GM19395 (cell line): Measurements from ENCODE around the gene TMEM175.

Experiments used
- ATAC-seq: cut with Tn5 transposase; IDR thresholded peaks from one replicate; pipeline ENCODE4 v1.9.1; 2021; ENCODE audit warnings: mild to moderate bottlenecking, moderate library complexity; ENCODE audit not compliant: unreplicated experiment

The TMEM175 gene

DNA sequence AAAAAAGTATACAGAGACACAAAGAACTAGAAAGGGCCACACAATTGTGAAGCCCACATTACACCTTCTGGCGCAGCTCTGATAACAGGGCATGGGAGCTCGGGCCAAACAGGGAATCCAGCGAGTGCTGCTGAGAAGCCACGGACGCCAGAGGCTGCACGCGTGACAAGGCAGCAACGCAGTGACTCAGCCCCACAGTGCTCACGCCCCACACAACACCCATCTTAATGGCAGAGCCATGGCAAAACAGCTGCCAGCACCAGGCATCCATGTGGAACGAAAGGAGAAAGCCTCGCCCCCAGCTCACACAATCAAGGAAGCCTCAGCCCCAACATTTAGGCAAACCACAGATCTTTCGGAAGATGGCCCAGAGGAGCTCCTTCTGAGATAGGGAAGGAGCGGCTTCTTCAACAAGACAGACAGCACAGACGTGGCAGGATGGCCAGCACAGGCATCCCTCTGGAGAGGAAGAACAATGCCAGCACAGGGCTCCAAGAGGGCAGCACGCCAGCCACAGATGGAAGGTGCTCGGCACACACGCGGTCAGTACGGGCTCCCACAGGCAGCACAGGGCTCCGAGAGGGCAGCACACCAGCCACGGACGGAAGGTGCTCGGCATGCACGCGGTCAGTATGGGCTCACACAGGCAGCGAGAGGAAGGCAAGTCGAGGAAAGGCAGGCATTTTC, 33.2 kb upstream of the TMEM175 start:
- ATAC-seq = no peak

DNA sequence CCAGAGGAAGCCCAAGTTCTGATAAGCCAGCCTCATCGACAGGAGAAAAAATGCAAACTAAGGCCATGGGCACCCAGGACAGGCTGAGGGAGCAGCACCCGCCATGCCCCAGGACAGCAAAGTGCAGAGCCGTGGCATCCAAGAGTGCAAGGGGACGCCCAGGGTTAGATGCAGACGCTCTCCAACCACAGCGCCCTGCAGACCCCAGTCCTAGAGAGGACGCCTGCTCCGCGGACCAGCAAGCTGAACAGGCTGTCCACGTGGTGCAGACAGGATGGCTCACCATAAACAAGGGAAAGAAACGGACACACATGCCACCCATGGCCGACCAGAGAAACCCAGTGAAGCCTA, 32.7 kb upstream of the TMEM175 start:
- ATAC-seq = no peak

DNA sequence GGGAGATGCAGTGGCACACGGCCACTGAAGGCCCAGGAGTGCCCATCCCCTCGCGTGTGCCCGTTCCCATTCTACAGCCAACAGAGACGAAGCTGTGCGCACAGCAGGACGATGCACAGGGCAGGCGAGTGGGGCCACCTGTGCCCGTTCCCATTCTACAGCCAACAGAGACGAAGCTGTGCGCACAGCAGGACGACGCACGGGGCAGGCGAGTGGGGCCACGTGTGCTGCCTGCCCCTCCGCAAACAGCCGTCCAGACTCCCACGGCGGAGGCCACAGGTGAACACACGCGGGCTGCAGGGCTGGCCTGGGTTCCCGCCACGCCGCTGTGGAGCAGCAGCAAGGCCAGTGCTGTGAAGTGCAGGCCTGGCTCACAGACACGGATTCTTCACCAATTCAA, 32.2 kb upstream of the TMEM175 start:
- ATAC-seq = no peak

DNA sequence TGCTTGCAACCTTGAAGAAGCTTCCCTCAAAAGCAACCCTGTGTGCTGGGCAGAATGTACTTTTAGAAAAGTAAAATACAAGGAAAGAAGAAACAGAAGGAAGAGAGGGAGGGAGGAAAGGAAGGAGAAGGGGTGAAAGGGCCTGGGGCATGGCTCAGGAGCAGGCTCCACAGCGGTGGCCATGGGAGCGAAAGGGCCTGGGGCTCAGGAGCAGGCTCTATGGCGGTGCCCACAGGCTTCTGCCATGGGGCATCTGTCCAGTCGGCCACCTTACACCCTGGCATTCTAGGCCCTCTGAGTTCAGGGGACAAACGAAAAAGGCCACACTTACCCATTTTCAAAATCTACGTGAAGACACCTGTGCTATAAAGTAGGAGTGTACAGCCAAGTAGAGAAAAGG, 31.5 kb upstream of the TMEM175 start:
- ATAC-seq = no peak

DNA sequence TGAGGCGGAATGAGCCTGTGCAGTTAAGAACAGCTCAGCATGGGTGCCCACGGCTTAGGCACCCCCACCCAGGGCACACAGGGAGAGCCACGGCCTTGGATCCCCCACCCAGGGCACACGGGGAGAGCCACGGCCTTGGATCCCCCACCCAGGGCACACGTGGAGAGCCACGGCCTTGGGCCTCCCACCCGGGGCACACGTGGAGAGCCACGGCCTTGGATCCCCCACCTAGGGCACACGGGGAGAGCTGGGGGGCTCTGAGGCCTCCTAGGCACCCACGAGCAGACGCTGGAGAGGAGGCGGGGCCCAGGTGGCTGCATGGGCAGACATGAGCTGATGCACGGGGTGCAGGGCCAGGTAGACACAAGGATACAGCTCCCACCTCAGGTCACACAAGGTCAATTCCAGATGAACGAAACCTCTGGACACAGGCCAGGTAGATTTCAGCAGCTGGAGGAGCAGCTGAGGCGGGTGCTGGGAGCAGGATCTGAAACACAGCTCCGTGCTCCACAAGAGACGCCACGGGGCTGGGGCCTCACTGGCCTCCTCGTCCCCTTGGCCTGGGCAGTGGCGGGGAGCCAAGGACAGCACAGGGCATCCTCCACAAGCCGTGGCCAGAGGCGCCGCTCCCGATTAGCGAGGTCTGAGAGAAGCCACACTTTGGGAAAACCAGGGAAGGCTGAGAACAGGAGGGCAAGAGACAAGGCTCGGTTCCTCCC, 30.9 kb upstream of the TMEM175 start:
- no peak for ATAC-seq

DNA sequence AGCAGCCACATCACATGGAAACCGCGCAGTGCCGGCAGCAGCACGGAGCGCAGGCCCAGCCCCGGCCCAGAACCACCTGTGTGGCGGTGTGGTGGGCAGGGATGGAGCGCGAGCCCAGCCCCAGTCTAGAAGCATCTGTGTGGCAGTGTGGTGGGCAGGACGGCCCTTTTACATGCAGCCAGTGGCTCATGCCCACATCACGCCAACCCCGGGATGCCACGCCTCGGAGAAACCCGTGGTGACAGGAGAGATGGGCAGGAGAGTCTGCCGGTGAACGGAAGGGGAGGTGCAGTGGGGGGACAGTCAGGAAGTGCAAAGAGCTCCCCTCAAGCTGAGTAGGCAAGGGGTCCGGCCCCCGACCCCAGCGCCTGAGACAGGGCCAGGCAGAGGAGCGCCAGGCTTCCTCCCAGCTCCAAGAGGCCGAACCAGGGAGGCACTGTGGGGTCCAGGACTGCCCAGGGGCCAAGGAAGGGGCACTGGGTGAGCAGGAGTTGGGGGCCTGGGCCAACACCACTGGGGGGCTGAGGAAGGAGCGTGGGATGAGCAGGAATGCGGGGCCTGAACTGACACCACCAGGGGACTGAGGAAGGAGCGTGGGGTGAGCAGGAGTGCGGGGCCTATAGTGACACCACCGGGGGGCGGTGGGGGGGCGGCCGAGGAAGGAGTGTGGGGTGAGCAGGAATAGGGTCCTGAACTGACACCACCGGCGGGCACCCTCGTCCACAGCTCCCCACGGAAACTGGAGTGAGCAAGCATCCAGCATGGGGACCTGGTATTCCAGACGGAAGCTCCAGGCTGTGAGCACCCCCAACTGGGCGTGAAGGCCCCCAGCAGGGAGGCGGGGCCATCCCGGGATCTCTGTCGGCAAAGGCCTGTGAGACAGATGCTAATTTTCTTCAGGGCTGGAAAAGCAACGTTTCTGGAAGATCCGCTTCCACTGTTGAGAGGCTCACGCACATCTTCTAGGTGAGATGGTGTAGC, 28.9 kb upstream of the TMEM175 start:
- ATAC-seq = no peak

DNA sequence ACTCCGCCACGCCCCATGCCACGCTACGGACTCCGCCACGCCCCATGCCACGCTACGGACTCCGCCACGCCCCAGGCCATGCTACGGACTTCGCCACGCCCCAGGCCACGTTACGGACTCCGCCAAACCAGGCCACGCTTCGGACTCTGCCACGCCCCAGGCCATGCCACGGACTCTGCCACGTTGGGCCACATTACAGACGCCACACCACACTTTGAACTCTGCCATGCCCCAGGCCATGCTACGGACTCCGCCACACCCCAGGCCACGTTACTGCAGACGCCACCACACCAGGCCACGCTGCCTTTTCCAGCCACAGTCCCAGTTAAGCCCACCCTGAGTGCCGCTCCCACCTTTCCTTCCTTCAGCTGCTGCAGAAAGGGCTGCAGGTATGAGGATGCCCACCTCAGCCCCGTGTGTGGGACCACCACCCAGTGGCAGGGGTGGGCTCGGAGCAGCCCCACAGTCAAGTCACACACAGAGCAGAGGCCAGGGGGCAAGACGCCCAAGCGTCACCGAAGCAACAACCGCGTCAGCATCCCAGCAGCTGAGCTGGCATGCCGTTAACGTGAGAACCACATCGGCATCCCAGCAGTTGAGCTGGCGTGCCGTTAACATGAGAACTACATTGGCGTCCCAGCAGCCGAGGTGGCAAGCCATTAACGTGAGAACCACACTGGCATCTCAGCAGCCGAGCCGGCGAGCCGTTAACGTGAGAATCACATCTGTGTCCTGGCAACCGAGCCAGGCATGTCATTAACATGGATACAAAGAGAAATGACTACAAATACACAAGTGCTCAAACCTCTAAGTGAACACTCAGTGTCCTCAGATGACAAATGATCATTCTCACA, 26.5 kb upstream of the TMEM175 start:
- ATAC-seq = no peak

- ATAC-seq = no peak
Observed at GRCh38 chr4:906339-907102, 25.7 kb upstream of the TMEM175 start.

DNA sequence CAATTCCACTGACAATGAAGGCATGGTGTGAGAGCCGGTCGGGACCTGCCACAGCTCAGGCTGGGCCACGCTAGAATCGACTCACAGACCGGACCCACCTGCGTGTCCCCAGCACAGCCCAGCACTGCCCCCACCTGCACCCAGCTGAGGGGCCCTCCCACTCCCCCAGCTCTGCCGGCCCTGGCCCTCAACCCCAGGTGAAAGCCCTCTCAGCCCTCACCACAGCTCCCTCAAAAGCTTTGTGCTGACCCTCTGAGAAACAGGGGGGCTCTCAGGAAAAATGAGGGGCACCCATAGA, 25.2 kb upstream of the TMEM175 start:
- no peak for ATAC-seq

DNA sequence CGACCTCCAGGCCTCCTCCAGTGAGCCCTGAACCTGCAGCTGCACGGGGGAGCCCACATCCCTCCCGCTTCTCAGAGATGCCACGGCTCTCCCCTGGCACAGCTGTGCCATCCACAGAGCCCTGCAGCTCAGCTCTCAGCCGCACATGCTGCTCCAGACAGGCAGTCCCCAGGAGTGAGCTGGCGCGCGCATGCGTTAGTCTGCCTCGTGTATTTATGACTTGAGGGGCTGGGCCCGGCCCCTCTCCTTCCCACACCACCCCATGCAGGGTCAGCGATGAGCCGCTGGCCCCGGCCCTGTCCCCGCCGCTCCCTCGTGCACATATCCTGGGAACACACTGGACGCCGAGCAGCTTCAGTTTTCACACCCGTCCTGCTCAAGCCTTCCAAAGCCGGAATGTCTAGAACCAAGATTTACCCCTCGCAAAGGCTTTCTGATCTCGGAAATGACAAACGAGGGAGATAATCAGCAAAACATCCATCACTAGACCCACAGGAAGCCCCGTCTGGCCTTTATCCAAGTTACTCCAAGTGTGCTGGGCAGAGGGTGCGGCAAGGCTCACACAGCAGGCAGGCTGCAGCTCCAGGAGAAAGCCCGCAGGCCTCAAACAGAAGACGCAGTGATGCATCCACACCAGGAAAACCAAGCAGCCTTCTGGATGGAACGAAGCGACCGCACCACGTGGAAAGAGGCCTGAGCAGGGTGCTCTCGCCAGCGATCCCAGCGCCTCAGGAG, 24.4 kb upstream of the TMEM175 start:
- no peak for ATAC-seq

- no peak for ATAC-seq
Observed at GRCh38 chr4:909131-909571, 23.1 kb upstream of the TMEM175 start.

DNA sequence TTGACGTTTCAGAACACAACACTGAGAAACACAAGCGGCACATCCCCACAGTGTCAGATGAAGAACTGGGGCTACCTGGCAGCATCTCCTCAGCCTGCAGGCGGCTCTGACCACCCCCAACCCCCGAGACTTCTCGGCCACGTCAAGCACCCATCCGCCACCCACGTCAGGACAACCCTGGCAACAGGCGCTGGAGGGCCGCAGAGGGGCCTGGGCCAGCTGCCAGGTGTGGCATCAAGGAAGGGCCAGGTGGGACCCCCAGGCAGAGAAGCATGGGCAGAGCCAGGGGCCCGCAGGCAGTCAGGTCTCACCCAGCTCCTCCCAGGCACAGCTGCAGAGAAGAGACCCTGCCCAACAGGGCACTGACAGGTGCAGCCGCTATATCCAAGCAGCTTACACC, 22.4 kb upstream of the TMEM175 start:
- ATAC-seq = no peak

GRCh38 chr4:910366-911091, 21.7 kb upstream of the TMEM175 start:
- ATAC-seq = no peak

DNA sequence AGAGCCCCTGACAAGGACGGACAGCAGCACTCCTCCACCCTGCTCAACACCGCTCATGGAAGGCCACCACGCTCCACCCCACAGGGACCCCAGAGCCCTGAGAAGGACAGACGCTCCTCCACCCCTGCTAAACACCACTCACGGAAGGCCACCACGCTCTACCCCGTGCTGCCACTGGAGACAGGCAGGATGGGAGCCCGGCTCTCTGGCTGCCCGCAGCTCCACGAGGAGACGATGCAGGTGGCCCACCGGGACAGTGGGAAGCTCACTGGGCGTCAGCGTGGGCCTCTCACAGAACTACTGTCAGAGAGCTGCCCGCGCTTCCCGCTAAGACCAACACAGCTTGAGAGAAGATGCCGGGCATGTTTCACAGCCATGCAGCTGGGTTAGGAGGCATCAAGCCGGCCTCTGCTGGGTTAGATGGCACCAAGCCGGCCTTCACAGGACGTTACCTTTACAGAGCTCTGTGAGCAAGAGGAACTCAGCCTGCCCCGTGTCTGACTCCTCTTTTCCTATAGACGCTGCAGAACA, 21.0 kb upstream of the TMEM175 start:
- ATAC-seq = no peak

- no peak for ATAC-seq
Observed at GRCh38 chr4:911871-912490, 20.3 kb upstream of the TMEM175 start.

DNA sequence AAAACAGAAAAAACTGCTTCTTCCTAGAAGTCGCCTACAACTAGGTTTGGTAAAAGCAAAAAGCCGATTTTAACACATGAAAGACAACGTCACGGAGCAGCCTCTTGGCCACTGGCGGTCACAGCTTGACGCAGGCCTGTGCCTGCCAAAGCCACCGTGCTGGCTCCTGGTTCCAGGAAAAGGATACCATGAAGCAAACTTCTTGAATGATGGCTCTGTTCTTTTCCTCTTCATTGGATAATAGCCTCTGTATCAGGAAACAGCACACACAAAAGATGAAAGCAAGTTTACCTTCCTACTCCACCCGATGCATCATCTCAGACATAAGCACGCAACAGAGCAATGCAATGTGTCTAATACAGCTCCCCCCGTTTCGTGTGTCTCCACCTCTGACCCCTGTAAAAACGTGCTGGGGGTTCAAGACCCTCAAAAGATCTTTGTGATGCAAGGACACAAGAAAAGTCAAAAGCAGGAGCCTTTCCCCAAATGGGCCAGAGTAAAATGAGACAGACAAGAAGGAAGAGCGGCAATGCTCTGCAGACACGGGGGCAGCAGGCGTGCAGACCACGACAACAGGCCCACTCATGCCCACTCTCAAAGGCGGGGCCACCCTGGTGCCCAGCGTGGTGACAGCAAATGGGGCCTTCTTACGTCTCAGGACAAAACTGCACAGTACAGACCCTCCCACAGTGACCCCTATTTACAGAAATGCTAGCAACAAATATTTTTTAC, 19.5 kb upstream of the TMEM175 start:
- no peak for ATAC-seq

DNA sequence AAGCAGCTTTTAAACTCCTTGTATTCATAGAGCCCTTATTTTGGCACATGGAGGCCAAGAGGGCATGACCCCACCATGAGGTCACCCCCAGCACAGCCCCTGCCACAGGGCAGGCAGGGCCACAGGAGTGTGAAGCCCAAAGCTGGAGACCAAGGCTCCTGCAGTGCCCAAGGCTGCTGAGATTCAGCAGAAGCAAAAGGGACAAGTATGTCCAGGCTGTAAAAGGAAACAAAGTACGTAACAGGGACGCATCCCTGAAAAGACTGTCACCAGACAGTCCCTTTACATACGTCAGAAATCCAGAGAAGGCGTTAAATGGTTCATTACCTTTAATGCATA, 19.0 kb upstream of the TMEM175 start:
- no peak for ATAC-seq

GRCh38 chr4:914531-914930, 17.7 kb upstream of the TMEM175 start:
- no peak for ATAC-seq
